HepG2 (cell line): ENCODE measurements around the gene TNNT1. TPM values are rescaled to one million over a fixed set of nuclear protein-coding genes. Genes with fewer than 3 reads are reported as not detected.
"Not testable (repeated sequence)": the region's sequence is repeated elsewhere in the genome, so short reads cannot be mapped to it uniquely, and the experiment has no call there.

Experiments used
- ATAC-seq: fragments of 200-7000 bp; cut with Tn5 transposase; 3 replicates; pipeline ENCODE4 v1.9.1; 2020; ENCODE audit warnings: mild to moderate bottlenecking, moderate library complexity
- BruUV-seq: library from RNA; stranded (reverse); fragments of 400-500 nt; replicated peaks from 2 replicates; lab custom pipeline; 2021; lab: Mats Ljungman, UMichigan
- CTCF ChIA-PET: fragments of 300-600 bp; formaldehyde crosslinking; extraction: SDS; loops from one replicate; lab custom pipeline; 2021; ENCODE audit warnings: low total read pairs, inconsistent platforms, low intra/inter-chr PET ratio; lab: Yijun Ruan, JAX
- POLR2A ChIA-PET: fragments of 350-600 bp; sonication (Branson Sonifier 250); formaldehyde crosslinking; loops from one replicate; lab custom pipeline; 2020; ENCODE audit warnings: antibody characterized with exemption, inconsistent platforms; lab: Yijun Ruan, JAX
- DNase-seq: peaks from one replicate; pipeline ENCODE4 v3.0.0-alpha.2; 2015; ENCODE audit warnings: low spot score
- FAIRE-seq: peaks from 3 replicates; lab custom pipeline; 2011; peaks lifted over from hg19 to GRCh38; lab: Jason Lieb, UNC
- H2AFZ ChIP-seq: one replicate; pipeline ENCODE4 v1.6.1; 2011; ENCODE audit warnings: low read length, inconsistent platforms
- H3K27ac ChIP-seq: fragments of 300-600 bp; 3 replicates; pipeline ENCODE4 v1.8.0; 2011; ENCODE audit warnings: mixed run types, mild to moderate bottlenecking, mixed read lengths, low read length, inconsistent platforms; ENCODE audit not compliant: insufficient read depth; ENCODE audit errors: extremely low read length
- H3K27me3 ChIP-seq, 2 experiments: fragments of 200-600 bp in 1 of 2; 2 replicates in 1 of 2; 3 replicates in 1 of 2; pipeline versions ENCODE4 v1.6.0 to v1.8.0; 2011; ENCODE audit warnings: low read length in 2 of 2, mild to moderate bottlenecking in 2 of 2, moderate library complexity in 2 of 2, inconsistent platforms in 1 of 2; ENCODE audit not compliant: insufficient read depth in 2 of 2, control insufficient read depth in 1 of 2
- H3K36me3 ChIP-seq, 2 experiments: fragments of 200-600 bp in 1 of 2; replicated peaks in 1 of 2; 2 replicates in 1 of 2; 3 replicates in 1 of 2; pipeline versions ENCODE4 v1.5.1 to v1.8.0; 2011; ENCODE audit warnings: low read length in 2 of 2, inconsistent platforms in 1 of 2; ENCODE audit not compliant: insufficient read depth in 2 of 2, control insufficient read depth in 1 of 2
- H3K4me1 ChIP-seq: 2 replicates; pipeline ENCODE4 v1.5.1; 2012; ENCODE audit warnings: low read length, inconsistent platforms; ENCODE audit not compliant: insufficient read depth
- H3K4me2 ChIP-seq: 2 replicates; pipeline ENCODE4 v1.6.0; 2011; ENCODE audit warnings: low read depth, low read length, inconsistent platforms
- H3K4me3 ChIP-seq, 3 experiments: fragments of 200-600 bp in 1 of 3; sonication (generic), shearing (Covaris generic) in 1 of 3; replicated peaks in 1 of 3; 2 replicates each; pipeline ENCODE4 v1.5.1; 2011 to 2016; ENCODE audit warnings: low read length in 3 of 3, inconsistent platforms in 2 of 3, low read depth in 2 of 3, mild to moderate bottlenecking in 2 of 3, control low read depth in 1 of 3, mixed read lengths in 1 of 3; ENCODE audit not compliant: insufficient read depth in 1 of 3
- H3K79me2 ChIP-seq: one replicate; pipeline ENCODE4 v1.6.1; 2011; ENCODE audit warnings: low read length, inconsistent platforms; ENCODE audit not compliant: insufficient read depth
- H3K9ac ChIP-seq: 2 replicates; pipeline ENCODE4 v1.6.0; 2011; ENCODE audit warnings: mild to moderate bottlenecking, low read depth, low read length, inconsistent platforms; ENCODE audit not compliant: insufficient read depth
- H3K9me3 ChIP-seq: 2 replicates; pipeline ENCODE4 v1.5.1; 2012; ENCODE audit warnings: mild to moderate bottlenecking, low read length
- H4K20me1 ChIP-seq: 2 replicates; pipeline ENCODE4 v1.6.0; 2011; ENCODE audit warnings: inconsistent platforms, mild to moderate bottlenecking, low read length, moderate library complexity; ENCODE audit not compliant: insufficient read depth
- AGO2 ChIP-seq: fragments of 200-400 bp; formaldehyde crosslinking; optimal IDR thresholded peaks from 2 replicates; pipeline ENCODE3; 2017; ENCODE audit warnings: mild to moderate bottlenecking, low read depth, low read length, moderate library complexity
- MTA3 ChIP-seq: sonication (generic); formaldehyde crosslinking; IDR thresholded peaks from 2 replicates; pipeline ENCODE4 v1.4.0; 2020; ENCODE audit warnings: missing genetic modification reagents
- RBFOX2 ChIP-seq: fragments of 200-400 bp; formaldehyde crosslinking; IDR thresholded peaks from 2 replicates; pipeline ENCODE4 v1.6.1; 2017; ENCODE audit warnings: low read depth, mild to moderate bottlenecking, low read length
- SOX5 ChIP-seq: IDR thresholded peaks from 2 replicates; pipeline ENCODE4 v1.6.1; 2016; ENCODE audit warnings: borderline replicate concordance
- TAF1 ChIP-seq: sonication (generic); formaldehyde crosslinking; IDR thresholded peaks from 2 replicates; pipeline ENCODE4 v1.4.0; 2020; ENCODE audit warnings: missing genetic modification reagents
- ZNF343 ChIP-seq: sonication (generic); formaldehyde crosslinking; IDR thresholded peaks from 2 replicates; pipeline ENCODE4 v1.4.0; 2020; ENCODE audit warnings: mild to moderate bottlenecking, missing genetic modification reagents
- WGBS: methylation state at CpG from one replicate; pipeline ENCODE4 v1.1.6; 2017; ENCODE audit warnings: low lambda C conversion rate; 5-methylcytosine and 5-hydroxymethylcytosine counted together
- in situ Hi-C: cut with HindIII; loops from 2 replicates; pipeline ENCODE4 v1.10.0; 2017; ENCODE audit warnings: low pct_unique_long_range_greater_than_20kb; ENCODE audit not compliant: extremely low pct_ligation_motif_present
- intact Hi-C: fragments of 100-400 bp; cut with micrococcal nuclease; formaldehyde crosslinking; loops from one replicate; pipeline ENCODE4 v1.10.0; 2022; ENCODE audit not compliant: unreplicated experiment
- polyA plus RNA-seq, 8 experiments: library from polyadenylated mRNA; depleted of rRNA in 3 of 8; stranded (reverse) in 7 of 8; unstranded in 1 of 8; fragments of >200 nt; fragmentation: Illumina TruSeq in 4 of 8; extraction: Trizol in 4 of 8; gene quantifications; 2 replicates each; pipeline versions ENCODE4 v1.2.1 to v1.2.3, GENCODE V29; 2011 to 2016; ENCODE audit warnings: low read depth in 4 of 8, missing spikeins in 1 of 8, mixed read lengths in 1 of 8; ENCODE audit not compliant: insufficient read depth in 1 of 8
- total RNA-seq, 5 experiments: library from RNA; depleted of rRNA; stranded (reverse); fragments of >200 nt; fragmentation: Illumina TruSeq; extraction: Trizol; gene quantifications; 2 replicates each; pipeline ENCODE4 v1.2.3, GENCODE V29; 2016; ENCODE audit warnings: low read depth in 1 of 5

TNNT1 gene
- total and polyA plus RNA-seq, 2 of the 13 experiments (the other 11 are each of a cell fraction or from before 2014, with no cell fraction given), result 1.3 to 2.4 TPM

- no peak for TF ChIP-seq TAF1 (CRISPR knock-in tag)
- TF ChIP-seq SOX5 (CRISPR knock-in tag), result no peak
- no peak for TF ChIP-seq MTA3 (CRISPR knock-in tag)
- TF ChIP-seq, all 625 proteins: peak for 0
These were observed 37.7 kb downstream of the TNNT1 start (continued) for GRCh38 chr19:55111238-55111831.

DNA sequence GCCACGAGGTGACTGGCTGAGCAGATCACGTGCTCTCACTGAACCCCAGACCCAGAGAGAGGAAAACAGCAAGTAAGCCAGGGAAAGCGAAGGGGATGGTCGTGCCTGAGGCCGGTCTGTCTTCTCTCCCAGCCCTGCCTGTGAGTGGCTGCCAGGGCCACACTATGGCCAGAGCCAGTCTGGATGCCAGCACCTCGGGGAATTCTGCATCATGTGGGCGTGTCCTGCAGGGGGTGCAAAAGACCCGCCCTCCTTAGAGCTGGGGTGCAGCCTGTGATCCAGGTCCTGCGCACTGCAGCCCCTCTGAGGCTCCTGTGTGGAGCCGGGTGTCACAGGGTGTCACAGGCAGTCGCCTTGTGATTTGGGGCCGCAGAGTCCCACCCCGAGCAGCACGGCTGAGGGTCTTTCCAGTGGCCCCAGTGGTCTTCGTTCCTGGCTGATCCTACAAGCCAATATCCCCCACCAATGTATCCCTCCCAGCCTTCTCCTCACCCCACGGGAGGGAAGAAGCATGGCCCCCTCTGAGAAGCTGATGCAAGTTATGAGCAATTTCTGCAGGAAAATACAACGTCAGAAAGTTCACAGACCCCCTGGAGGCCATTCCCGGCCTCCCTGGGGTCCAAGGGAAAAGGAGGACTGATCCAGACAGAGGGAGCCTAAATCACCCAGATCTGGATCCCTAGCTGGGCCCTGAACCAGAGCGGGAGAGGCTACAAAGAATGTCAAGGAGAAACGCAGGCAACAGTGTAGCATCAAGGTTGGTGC, 39.3 kb downstream of the TNNT1 start:
- in situ Hi-C loops (no loop called here), intact Hi-C loops (no loop called here)
- H4K20me1 ChIP-seq, result no peaks in the 10 kb centered on the region
- CTCF ChIA-PET, result no interaction called here
- DNase-seq, result no peak
- peaks cover 8% of the 10 kb centered on the region; the same call in 1 of the 2 replicates for H3K4me1 ChIP-seq
- no peaks in the 10 kb centered on the region for H3K27me3 ChIP-seq
- WGBS, result 94% methylated on average over 11 of the region's 20 CpGs
- no peak overlapping the region for H3K27ac ChIP-seq
- POLR2A ChIA-PET, result no interaction called here
- peaks cover 10% of the 10 kb centered on the region for H3K79me2 ChIP-seq
- BruUV-seq, result no TSS peak
- H3K4me2 ChIP-seq, result no peak overlapping the region
- H3K9me3 ChIP-seq, result no peaks in the 10 kb centered on the region
- H2AFZ ChIP-seq, result no peak overlapping the region
- ATAC-seq, result no peak
- FAIRE-seq, result no peak
- H3K9ac ChIP-seq, result no peak overlapping the region
- TF ChIP-seq RBFOX2, result 0 out of 2 replicates have a peak, but pooled peaks have one; percentile 32
- no peak for TF ChIP-seq ZNF343 (CRISPR knock-in tag)
- peak; percentile 30 for TF ChIP-seq AGO2
- TF ChIP-seq, all 625 proteins: peak for 2
- H3K4me3 ChIP-seq, result no peak overlapping the region
- peaks cover 5 to 7% of the 10 kb centered on the region in 2 experiments; a peak in 4 of 5 replicates for H3K36me3 ChIP-seq

DNA sequence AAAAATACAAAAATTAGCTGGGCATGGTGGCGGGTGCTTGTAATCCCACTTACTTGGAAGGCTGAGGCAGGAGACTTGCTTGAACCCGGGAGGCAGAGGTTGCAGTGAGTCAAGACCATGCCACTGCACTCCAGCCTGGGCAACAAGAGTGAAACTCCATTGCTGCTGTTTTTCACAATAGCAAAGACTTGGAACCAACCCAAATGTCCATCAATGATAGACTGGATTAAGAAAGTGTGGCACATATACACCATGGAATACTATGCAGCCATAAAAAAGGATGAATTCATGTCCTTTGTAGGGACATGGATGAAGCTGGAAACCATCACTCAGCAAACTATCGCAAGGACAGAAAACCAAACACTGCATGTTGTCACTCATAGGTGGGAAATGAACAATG, 41.8 kb downstream of the TNNT1 start:
- H3K4me3 ChIP-seq, H3K9ac ChIP-seq, H3K4me1 ChIP-seq, ATAC-seq, H2AFZ ChIP-seq, in situ Hi-C loops, H3K27ac ChIP-seq, H3K79me2 ChIP-seq, POLR2A ChIA-PET, CTCF ChIA-PET, DNase-seq, H3K4me2 ChIP-seq, H3K27me3 ChIP-seq, FAIRE-seq, H4K20me1 ChIP-seq, intact Hi-C loops, BruUV-seq, H3K36me3 ChIP-seq, H3K9me3 ChIP-seq: not testable (repeated sequence)
- 96% methylated on average over 3 of the region's 3 CpGs for WGBS
